ENCODE data around the gene CCDC33.

DNA sequence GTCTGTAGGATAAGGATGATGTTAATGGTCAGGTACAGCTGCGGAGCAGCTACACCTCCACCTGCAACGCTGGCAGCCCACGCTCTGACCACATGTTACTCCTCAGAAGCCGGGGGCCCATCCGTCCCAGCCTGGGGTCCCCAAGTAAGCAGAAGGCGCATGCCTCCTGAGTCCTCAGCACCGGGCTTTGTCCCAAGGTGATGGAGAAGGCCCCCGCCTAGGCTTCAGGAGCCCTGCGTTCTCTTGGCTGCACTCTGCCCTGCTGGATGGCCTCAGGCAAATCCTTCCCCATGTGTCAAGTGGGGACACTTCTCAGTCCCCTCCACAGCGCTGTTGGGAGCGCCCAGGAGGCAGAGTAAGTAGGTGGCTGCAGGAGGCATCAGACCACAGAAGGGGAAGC is 47.9 kb upstream of the CCDC33 start:
- TF ChIP-seq, protein P1, sequence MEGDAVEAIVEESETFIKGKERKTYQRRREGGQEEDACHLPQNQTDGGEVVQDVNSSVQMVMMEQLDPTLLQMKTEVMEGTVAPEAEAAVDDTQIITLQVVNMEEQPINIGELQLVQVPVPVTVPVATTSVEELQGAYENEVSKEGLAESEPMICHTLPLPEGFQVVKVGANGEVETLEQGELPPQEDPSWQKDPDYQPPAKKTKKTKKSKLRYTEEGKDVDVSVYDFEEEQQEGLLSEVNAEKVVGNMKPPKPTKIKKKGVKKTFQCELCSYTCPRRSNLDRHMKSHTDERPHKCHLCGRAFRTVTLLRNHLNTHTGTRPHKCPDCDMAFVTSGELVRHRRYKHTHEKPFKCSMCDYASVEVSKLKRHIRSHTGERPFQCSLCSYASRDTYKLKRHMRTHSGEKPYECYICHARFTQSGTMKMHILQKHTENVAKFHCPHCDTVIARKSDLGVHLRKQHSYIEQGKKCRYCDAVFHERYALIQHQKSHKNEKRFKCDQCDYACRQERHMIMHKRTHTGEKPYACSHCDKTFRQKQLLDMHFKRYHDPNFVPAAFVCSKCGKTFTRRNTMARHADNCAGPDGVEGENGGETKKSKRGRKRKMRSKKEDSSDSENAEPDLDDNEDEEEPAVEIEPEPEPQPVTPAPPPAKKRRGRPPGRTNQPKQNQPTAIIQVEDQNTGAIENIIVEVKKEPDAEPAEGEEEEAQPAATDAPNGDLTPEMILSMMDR (IDR thresholded peaks at IDR 0.05; ENCODE audit: borderline replicate concordance, extremely low read depth, low read length, poor library complexity, severe bottlenecking), result no peak
- TF ChIP-seq EZH2 (IDR thresholded peaks at IDR 0.05; ENCODE audit: borderline replicate concordance, low read depth, low read length, severe bottlenecking), result no peak

All from DND-41 (cell line).